H1 (cell line): ENCODE data around the gene C9orf40.

Experiments
- RNF2 ChIP-seq: fragments of 200-900, 300-1000 bp; sonication (generic); IDR thresholded peaks from 2 replicates; pipeline ENCODE4 v1.7.1; 2016; ENCODE audit warnings: borderline replicate concordance, low read depth, mild to moderate bottlenecking, antibody characterized with exemption, low read length; ENCODE audit not compliant: poor library complexity, severe bottlenecking; ENCODE audit errors: missing control alignments
- SP1 ChIP-seq: IDR thresholded peaks from 2 replicates; pipeline ENCODE4 v1.6.1; 2011; ENCODE audit warnings: low read depth, low read length
- TF ChIP-seq, protein P1 (sequence below), 3 experiments: IDR thresholded peaks; 1 replicate in 2 of 3; 2 replicates in 1 of 3; pipeline versions ENCODE4 v1.5.1 to v1.6.1; 2011; ENCODE audit warnings: low read length in 3 of 3, mild to moderate bottlenecking in 3 of 3, inconsistent platforms in 2 of 3, low read depth in 1 of 3, moderate library complexity in 1 of 3; ENCODE audit not compliant: insufficient read depth in 1 of 3; ENCODE audit errors: control extremely low read depth in 1 of 3
- TF ChIP-seq, protein P2 (sequence below): IDR thresholded peaks from 2 replicates; pipeline ENCODE4 v1.6.1; 2012; ENCODE audit warnings: low read length, inconsistent platforms

DNA sequence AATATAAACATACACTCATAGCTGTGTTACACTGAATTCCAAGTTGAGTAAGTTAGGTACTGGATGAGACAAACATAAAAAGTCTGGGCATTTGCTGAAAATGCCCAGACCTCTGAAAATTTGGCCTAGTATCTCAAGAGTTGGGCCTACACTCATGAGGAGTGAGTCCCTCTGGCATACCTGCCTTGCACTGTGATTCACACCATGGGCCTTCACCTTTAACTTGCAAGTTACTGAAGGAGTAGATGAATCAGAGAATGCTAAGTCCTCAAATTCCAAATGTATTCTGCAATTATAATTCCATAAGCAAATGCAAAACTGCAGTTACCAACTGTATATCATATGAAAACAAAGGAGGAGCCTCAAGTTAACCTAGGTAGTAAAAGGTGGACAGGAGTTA lies 32.3 kb upstream of the C9orf40 start:
- TF ChIP-seq, protein P1, sequence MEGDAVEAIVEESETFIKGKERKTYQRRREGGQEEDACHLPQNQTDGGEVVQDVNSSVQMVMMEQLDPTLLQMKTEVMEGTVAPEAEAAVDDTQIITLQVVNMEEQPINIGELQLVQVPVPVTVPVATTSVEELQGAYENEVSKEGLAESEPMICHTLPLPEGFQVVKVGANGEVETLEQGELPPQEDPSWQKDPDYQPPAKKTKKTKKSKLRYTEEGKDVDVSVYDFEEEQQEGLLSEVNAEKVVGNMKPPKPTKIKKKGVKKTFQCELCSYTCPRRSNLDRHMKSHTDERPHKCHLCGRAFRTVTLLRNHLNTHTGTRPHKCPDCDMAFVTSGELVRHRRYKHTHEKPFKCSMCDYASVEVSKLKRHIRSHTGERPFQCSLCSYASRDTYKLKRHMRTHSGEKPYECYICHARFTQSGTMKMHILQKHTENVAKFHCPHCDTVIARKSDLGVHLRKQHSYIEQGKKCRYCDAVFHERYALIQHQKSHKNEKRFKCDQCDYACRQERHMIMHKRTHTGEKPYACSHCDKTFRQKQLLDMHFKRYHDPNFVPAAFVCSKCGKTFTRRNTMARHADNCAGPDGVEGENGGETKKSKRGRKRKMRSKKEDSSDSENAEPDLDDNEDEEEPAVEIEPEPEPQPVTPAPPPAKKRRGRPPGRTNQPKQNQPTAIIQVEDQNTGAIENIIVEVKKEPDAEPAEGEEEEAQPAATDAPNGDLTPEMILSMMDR (IDR thresholded peaks at IDR 0.05; ENCODE audit: control extremely low read depth in 1 of 3, insufficient read depth in 1 of 3, low read depth in 1 of 3, low read length in 3 of 3) = no peak
- TF ChIP-seq, protein P2, sequence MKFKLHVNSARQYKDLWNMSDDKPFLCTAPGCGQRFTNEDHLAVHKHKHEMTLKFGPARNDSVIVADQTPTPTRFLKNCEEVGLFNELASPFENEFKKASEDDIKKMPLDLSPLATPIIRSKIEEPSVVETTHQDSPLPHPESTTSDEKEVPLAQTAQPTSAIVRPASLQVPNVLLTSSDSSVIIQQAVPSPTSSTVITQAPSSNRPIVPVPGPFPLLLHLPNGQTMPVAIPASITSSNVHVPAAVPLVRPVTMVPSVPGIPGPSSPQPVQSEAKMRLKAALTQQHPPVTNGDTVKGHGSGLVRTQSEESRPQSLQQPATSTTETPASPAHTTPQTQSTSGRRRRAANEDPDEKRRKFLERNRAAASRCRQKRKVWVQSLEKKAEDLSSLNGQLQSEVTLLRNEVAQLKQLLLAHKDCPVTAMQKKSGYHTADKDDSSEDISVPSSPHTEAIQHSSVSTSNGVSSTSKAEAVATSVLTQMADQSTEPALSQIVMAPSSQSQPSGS = no peak
- TF ChIP-seq RNF2 (no peak), SP1 (no peak)
